Right cardiac atrium (tissue), 5 donors: ENCODE data around the gene ADAMTSL1. TPM values are rescaled to one million over a fixed set of nuclear protein-coding genes. Genes with fewer than 3 reads are reported as not detected.

ENCODE experiments used
- ATAC-seq, 2 donors: fragments of 200-7000 bp; cut with Tn5 transposase; one replicate each; pipeline versions ENCODE4 v1.8.0 to v1.9.1; 2020; ENCODE audit warnings: moderate library complexity in 2 of 2, mild to moderate bottlenecking in 1 of 2
- DNase-seq, 3 donors: peaks; one replicate each; pipeline ENCODE4 v3.0.0-alpha.2; 2020
- H3K27ac ChIP-seq: one replicate; pipeline ENCODE4 v1.5.1; 2013; ENCODE audit warnings: mild to moderate bottlenecking, low read length, control low read depth, moderate library complexity
- H3K27me3 ChIP-seq: one replicate; pipeline ENCODE4 v1.6.1; 2013; ENCODE audit not compliant: control insufficient read depth, insufficient read depth
- H3K4me1 ChIP-seq: one replicate; pipeline ENCODE4 v1.6.1; 2013; ENCODE audit warnings: low read length; ENCODE audit not compliant: control insufficient read depth, insufficient read depth
- H3K4me3 ChIP-seq: one replicate; pipeline ENCODE4 v1.5.1; 2013; ENCODE audit warnings: low read length, control low read depth
- H3K9me3 ChIP-seq: one replicate; pipeline ENCODE4 v1.6.1; 2013; ENCODE audit warnings: low read length; ENCODE audit not compliant: control insufficient read depth
- WGBS: extraction: QIAGEN DNeasy Blood & Tissue Kit; methylation state at CpG from one replicate; pipeline ENCODE4 v1.1.7; 2013; 5-methylcytosine and 5-hydroxymethylcytosine counted together
- intact Hi-C, 4 donors: fragments of 100-400 bp; cut with DNase I; formaldehyde crosslinking; loops; one replicate each; pipeline versions ENCODE4 v1.11.0 to v1.14.0; 2022 to 2023
- polyA plus RNA-seq: library from polyadenylated mRNA; stranded (reverse); fragments of 200-250 nt; gene quantifications from one replicate; pipeline ENCODE4 v1.2.3, GENCODE V29; 2013
- total RNA-seq, 4 donors: library from RNA; stranded (reverse); fragmentation: NEBNext Ultra II Directional; extraction: Animal tissue kit (Norgen Biotek cat#: 25700); gene quantifications; one replicate each; pipeline ENCODE4 v1.2.1, GENCODE V29; 2021
- donor health status: healthy with polysubstance abuse.
- donor health status: DM: no; HTN: yes; CAD: no.
- donor health status: DM: no; HTN: no; CAD: no.
- donor health status: DM: no; HTN: yes; CAD: no; lungs with severe emphysema.
- donor health status: DM: yes; HTN: yes; CAD: no.

The ADAMTSL1 gene
- total and polyA plus RNA-seq, 5 donors = 1.2 to 5.0 (median 3.0) TPM

- no peak for DNase-seq
- Histone ChIP-seq H3K9me3 (no peaks in the 10 kb centered on the region), H3K4me3 (no peak overlapping the region), H3K27me3 (no peaks in the 10 kb centered on the region), H3K4me1 (no peaks in the 10 kb centered on the region), H3K27ac (no peak overlapping the region)
- intact Hi-C loops = loop anchor here in 1 of 4 donors (10.0 kb wide), 1 partner anchor 534 kb away; no protein-coding TSS in a partner anchor
- no peak for ATAC-seq
- 88% methylated on average over 5 of the region's 5 CpGs for WGBS
Measured at GRCh38 chr9:18798508-18799290, 324.7 kb downstream of the ADAMTSL1 start.

GRCh38 chr9:18799428-18799827 lies 325.5 kb downstream of the ADAMTSL1 start:
- no peak for DNase-seq
- no peak for ATAC-seq
- WGBS = 82% methylated on average over 2 of the region's 2 CpGs
- no peaks in the 10 kb centered on the region for H3K9me3 ChIP-seq
- H3K27ac ChIP-seq = no peak overlapping the region
- intact Hi-C loops = loop anchor here in 1 of 4 donors (10.0 kb wide), 1 partner anchor 535 kb away; no protein-coding TSS in a partner anchor
- H3K4me3 ChIP-seq = no peak overlapping the region
- no peaks in the 10 kb centered on the region for H3K27me3 ChIP-seq
- no peaks in the 10 kb centered on the region for H3K4me1 ChIP-seq

GRCh38 chr9:18800579-18800978 lies 326.6 kb downstream of the ADAMTSL1 start:
- no peak overlapping the region for H3K27ac ChIP-seq
- no peak overlapping the region for H3K4me3 ChIP-seq
- H3K27me3 ChIP-seq = no peaks in the 10 kb centered on the region
- intact Hi-C loops = no loop called here
- H3K9me3 ChIP-seq = no peaks in the 10 kb centered on the region
- 95% methylated on average over 4 of the region's 4 CpGs for WGBS
- no peak for ATAC-seq
- H3K4me1 ChIP-seq = no peaks in the 10 kb centered on the region
- no peak for DNase-seq

GRCh38 chr9:18805386-18805785 lies 331.4 kb downstream of the ADAMTSL1 start:
- H3K9me3 ChIP-seq = no peaks in the 10 kb centered on the region
- no peak for ATAC-seq
- intact Hi-C loops = no loop called here
- WGBS = 88% methylated on average over 5 of the region's 5 CpGs
- H3K4me1 ChIP-seq = no peaks in the 10 kb centered on the region
- DNase-seq = no peak
- H3K27me3 ChIP-seq = no peaks in the 10 kb centered on the region
- no peak overlapping the region for H3K4me3 ChIP-seq
- H3K27ac ChIP-seq = no peak overlapping the region

- ATAC-seq = peak; percentile 22 to 45
- Histone ChIP-seq H3K4me3 (no peak overlapping the region), H3K9me3 (no peaks in the 10 kb centered on the region), H3K27ac (no peak overlapping the region), H3K27me3 (no peaks in the 10 kb centered on the region), H3K4me1 (no peaks in the 10 kb centered on the region)
- intact Hi-C loops = no loop called here
- 77% methylated on average over 6 of the region's 6 CpGs for WGBS
- no peak for DNase-seq
Measured at GRCh38 chr9:18806232-18807080, 332.5 kb downstream of the ADAMTSL1 start.

- 87% methylated on average over 1 of the region's 1 CpG for WGBS
- H3K27ac ChIP-seq = no peak overlapping the region
- DNase-seq = no peak
- no peaks in the 10 kb centered on the region for H3K27me3 ChIP-seq
- no peaks in the 10 kb centered on the region for H3K4me1 ChIP-seq
- H3K9me3 ChIP-seq = no peaks in the 10 kb centered on the region
- intact Hi-C loops = no loop called here
- no peak overlapping the region for H3K4me3 ChIP-seq
- ATAC-seq = no peak
Measured at GRCh38 chr9:18810581-18810980, 336.6 kb downstream of the ADAMTSL1 start.

GRCh38 chr9:18811171-18811570 lies 337.2 kb downstream of the ADAMTSL1 start:
- no peaks in the 10 kb centered on the region for H3K27me3 ChIP-seq
- no peak overlapping the region for H3K27ac ChIP-seq
- intact Hi-C loops = no loop called here
- H3K9me3 ChIP-seq = no peaks in the 10 kb centered on the region
- H3K4me3 ChIP-seq = no peak overlapping the region
- no peaks in the 10 kb centered on the region for H3K4me1 ChIP-seq
- 83% methylated on average over 2 of the region's 2 CpGs for WGBS
- DNase-seq (no peak), ATAC-seq (no peak)

GRCh38 chr9:18819418-18819817 lies 345.5 kb downstream of the ADAMTSL1 start:
- ATAC-seq = peak in 1 of 2 donors; percentile 48
- no peaks in the 10 kb centered on the region for H3K27me3 ChIP-seq
- no peak overlapping the region for H3K27ac ChIP-seq
- no peaks in the 10 kb centered on the region for H3K9me3 ChIP-seq
- peaks cover 2% of the 10 kb centered on the region for H3K4me1 ChIP-seq
- H3K4me3 ChIP-seq = no peak overlapping the region
- 42% methylated on average over 3 of the region's 3 CpGs for WGBS
- DNase-seq = no peak
- intact Hi-C loops = no loop called here

GRCh38 chr9:18820566-18821095 lies 346.7 kb downstream of the ADAMTSL1 start:
- intact Hi-C loops = no loop called here
- no peaks in the 10 kb centered on the region for H3K27me3 ChIP-seq
- WGBS = 84% methylated on average over 3 of the region's 3 CpGs
- no peak overlapping the region for H3K4me3 ChIP-seq
- no peak for DNase-seq
- no peaks in the 10 kb centered on the region for H3K9me3 ChIP-seq
- H3K4me1 ChIP-seq = peaks cover 5% of the 10 kb centered on the region
- H3K27ac ChIP-seq = no peak overlapping the region
- ATAC-seq = no peak

GRCh38 chr9:18821788-18822187 lies 347.8 kb downstream of the ADAMTSL1 start:
- intact Hi-C loops = no loop called here
- 78% methylated on average over 3 of the region's 3 CpGs for WGBS
- Histone ChIP-seq H3K9me3 (no peaks in the 10 kb centered on the region), H3K4me3 (no peak overlapping the region), H3K4me1 (peaks cover 5% of the 10 kb centered on the region), H3K27ac (no peak overlapping the region), H3K27me3 (no peaks in the 10 kb centered on the region)
- DNase-seq = no peak
- ATAC-seq = no peak

GRCh38 chr9:18822850-18823249 lies 348.9 kb downstream of the ADAMTSL1 start:
- DNase-seq (no peak), ATAC-seq (no peak)
- Histone ChIP-seq H3K27ac (no peak overlapping the region), H3K4me3 (no peak overlapping the region), H3K9me3 (no peaks in the 10 kb centered on the region), H3K4me1 (peaks cover 5% of the 10 kb centered on the region), H3K27me3 (no peaks in the 10 kb centered on the region)
- WGBS = 86% methylated on average over 5 of the region's 5 CpGs
- intact Hi-C loops = no loop called here
